ENCODE measurements around the gene GREM2.

The GREM2 gene

GRCh38 chr1:240610636-240611035 is 1.3 kb downstream of the GREM2 start:
- DNase-seq (ENCODE audit: low read depth): no peak

GRCh38 chr1:240609527-240610060 is 2.4 kb downstream of the GREM2 start:
- no peak for DNase-seq (ENCODE audit: low read depth)

GRCh38 chr1:240608707-240609106 is 3.2 kb downstream of the GREM2 start:
- no peak for DNase-seq (ENCODE audit: low read depth)

- DNase-seq (ENCODE audit: low read depth): no peak
Observed at GRCh38 chr1:240607006-240607405, 4.9 kb downstream of the GREM2 start.

GRCh38 chr1:240602189-240602588 is 9.8 kb downstream of the GREM2 start:
- DNase-seq (ENCODE audit: low read depth): no peak

- DNase-seq (ENCODE audit: low read depth): no peak
Observed at GRCh38 chr1:240599830-240600229, 12.1 kb downstream of the GREM2 start.

GRCh38 chr1:240599299-240599698 is 12.7 kb downstream of the GREM2 start:
- DNase-seq (ENCODE audit: low read depth): no peak

- DNase-seq (ENCODE audit: low read depth): no peak
Observed at GRCh38 chr1:240598216-240599001, 13.5 kb downstream of the GREM2 start.

- no peak for DNase-seq (ENCODE audit: low read depth)
Observed at GRCh38 chr1:240597153-240597745, 14.7 kb downstream of the GREM2 start.

GRCh38 chr1:240595476-240595875 is 16.5 kb downstream of the GREM2 start:
- no peak for DNase-seq (ENCODE audit: low read depth)

GRCh38 chr1:240591564-240591963 is 20.4 kb downstream of the GREM2 start:
- no peak for DNase-seq (ENCODE audit: low read depth)

- no peak for DNase-seq (ENCODE audit: low read depth)
Observed at GRCh38 chr1:240591078-240591477, 20.9 kb downstream of the GREM2 start.

GRCh38 chr1:240589585-240590110 is 22.3 kb downstream of the GREM2 start:
- DNase-seq (ENCODE audit: low read depth): no peak

- DNase-seq (ENCODE audit: low read depth): no peak
Observed at GRCh38 chr1:240586006-240586405, 25.9 kb downstream of the GREM2 start.

- no peak for DNase-seq (ENCODE audit: low read depth)
Observed at GRCh38 chr1:240582953-240583352, 29.0 kb downstream of the GREM2 start.

- no peak for DNase-seq (ENCODE audit: low read depth)
Observed at GRCh38 chr1:240579511-240579910, 32.4 kb downstream of the GREM2 start.

GRCh38 chr1:240577095-240577494 is 34.9 kb downstream of the GREM2 start:
- DNase-seq (ENCODE audit: low read depth): no peak

- DNase-seq (ENCODE audit: low read depth): peak; percentile 46
Observed at GRCh38 chr1:240575981-240576662, 35.8 kb downstream of the GREM2 start.

- no peak for DNase-seq (ENCODE audit: low read depth)
Observed at GRCh38 chr1:240572328-240572727, 39.6 kb downstream of the GREM2 start.

- no peak for DNase-seq (ENCODE audit: low read depth)
Observed at GRCh38 chr1:240571782-240572181, 40.2 kb downstream of the GREM2 start.

GRCh38 chr1:240567066-240567465 is 44.9 kb downstream of the GREM2 start:
- DNase-seq (ENCODE audit: low read depth): no peak

GRCh38 chr1:240562779-240563178 is 49.2 kb downstream of the GREM2 start:
- no peak for DNase-seq (ENCODE audit: low read depth)
